ENCODE measurements around the gene CARNS1. TPM values are rescaled to one million over a fixed set of nuclear protein-coding genes. Genes with fewer than 3 reads are reported as not detected.

Gene CARNS1
- total and polyA plus RNA-seq, 9 of the 15 experiments (the other 6 are each of a cell fraction or from before 2014, with no cell fraction given): 0.01 to 0.18 (median 0.06) TPM; not detected in 3

DNA sequence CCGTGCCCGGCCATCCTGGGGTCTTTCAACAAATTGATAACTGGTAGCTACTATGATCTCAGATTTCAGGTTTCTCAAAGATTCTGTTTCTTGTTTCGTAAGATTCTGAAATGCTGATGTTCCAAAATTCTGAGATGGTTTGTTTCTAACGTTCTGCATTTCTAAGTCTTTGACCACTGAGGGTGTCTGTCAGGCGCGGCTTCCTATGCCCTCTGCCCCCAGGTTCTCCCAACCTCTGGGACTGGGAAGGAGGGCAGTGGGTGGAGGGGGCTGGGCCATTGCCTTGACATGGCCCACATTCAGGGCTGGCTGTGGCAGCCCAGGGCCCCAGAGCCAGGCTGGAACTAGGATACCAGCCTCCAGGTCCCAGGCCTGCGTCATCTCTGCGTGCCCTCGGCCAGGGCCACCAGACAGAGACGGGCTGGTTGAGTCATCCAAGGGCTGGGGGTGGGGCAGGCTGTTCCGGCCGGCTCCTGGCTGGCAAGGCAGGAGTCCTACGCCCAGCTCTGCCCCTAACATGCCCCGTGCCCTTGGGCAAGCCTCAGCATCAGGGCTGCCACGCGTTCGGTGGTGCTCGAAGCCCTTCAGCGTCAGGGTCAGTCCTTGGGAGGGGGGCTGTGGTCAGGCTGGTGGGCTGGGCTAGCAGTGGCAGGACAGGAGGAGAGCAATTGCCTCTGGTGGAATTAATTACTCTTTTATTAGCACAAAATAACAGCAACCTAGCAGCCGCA, 48.4 kb downstream of the CARNS1 start (continued):
- TF ChIP-seq, protein P1, sequence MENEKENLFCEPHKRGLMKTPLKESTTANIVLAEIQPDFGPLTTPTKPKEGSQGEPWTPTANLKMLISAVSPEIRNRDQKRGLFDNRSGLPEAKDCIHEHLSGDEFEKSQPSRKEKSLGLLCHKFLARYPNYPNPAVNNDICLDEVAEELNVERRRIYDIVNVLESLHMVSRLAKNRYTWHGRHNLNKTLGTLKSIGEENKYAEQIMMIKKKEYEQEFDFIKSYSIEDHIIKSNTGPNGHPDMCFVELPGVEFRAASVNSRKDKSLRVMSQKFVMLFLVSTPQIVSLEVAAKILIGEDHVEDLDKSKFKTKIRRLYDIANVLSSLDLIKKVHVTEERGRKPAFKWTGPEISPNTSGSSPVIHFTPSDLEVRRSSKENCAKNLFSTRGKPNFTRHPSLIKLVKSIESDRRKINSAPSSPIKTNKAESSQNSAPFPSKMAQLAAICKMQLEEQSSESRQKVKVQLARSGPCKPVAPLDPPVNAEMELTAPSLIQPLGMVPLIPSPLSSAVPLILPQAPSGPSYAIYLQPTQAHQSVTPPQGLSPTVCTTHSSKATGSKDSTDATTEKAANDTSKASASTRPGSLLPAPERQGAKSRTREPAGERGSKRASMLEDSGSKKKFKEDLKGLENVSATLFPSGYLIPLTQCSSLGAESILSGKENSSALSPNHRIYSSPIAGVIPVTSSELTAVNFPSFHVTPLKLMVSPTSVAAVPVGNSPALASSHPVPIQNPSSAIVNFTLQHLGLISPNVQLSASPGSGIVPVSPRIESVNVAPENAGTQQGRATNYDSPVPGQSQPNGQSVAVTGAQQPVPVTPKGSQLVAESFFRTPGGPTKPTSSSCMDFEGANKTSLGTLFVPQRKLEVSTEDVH (IDR thresholded peaks at IDR 0.05; ENCODE audit: low read depth, partially characterized antibody): no peak
- TF ChIP-seq SMARCA4 (IDR thresholded peaks at IDR 0.05): 0 out of 2 replicates have a peak, but pooled peaks have one; percentile 42
- no peak for TF ChIP-seq ZNF586 (CRISPR knock-in tag; conservative IDR thresholded peaks at IDR 0.05)
- TF ChIP-seq, protein P2, sequence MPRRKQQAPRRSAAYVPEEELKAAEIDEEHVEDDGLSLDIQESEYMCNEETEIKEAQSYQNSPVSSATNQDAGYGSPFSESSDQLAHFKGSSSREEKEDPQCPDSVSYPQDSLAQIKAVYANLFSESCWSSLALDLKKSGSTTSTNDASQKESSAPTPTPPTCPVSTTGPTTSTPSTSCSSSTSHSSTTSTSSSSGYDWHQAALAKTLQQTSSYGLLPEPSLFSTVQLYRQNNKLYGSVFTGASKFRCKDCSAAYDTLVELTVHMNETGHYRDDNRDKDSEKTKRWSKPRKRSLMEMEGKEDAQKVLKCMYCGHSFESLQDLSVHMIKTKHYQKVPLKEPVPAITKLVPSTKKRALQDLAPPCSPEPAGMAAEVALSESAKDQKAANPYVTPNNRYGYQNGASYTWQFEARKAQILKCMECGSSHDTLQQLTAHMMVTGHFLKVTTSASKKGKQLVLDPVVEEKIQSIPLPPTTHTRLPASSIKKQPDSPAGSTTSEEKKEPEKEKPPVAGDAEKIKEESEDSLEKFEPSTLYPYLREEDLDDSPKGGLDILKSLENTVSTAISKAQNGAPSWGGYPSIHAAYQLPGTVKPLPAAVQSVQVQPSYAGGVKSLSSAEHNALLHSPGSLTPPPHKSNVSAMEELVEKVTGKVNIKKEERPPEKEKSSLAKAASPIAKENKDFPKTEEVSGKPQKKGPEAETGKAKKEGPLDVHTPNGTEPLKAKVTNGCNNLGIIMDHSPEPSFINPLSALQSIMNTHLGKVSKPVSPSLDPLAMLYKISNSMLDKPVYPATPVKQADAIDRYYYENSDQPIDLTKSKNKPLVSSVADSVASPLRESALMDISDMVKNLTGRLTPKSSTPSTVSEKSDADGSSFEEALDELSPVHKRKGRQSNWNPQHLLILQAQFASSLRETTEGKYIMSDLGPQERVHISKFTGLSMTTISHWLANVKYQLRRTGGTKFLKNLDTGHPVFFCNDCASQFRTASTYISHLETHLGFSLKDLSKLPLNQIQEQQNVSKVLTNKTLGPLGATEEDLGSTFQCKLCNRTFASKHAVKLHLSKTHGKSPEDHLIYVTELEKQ (CRISPR knock-in tag; IDR thresholded peaks at IDR 0.05): no peak
- TF ChIP-seq, protein P3, sequence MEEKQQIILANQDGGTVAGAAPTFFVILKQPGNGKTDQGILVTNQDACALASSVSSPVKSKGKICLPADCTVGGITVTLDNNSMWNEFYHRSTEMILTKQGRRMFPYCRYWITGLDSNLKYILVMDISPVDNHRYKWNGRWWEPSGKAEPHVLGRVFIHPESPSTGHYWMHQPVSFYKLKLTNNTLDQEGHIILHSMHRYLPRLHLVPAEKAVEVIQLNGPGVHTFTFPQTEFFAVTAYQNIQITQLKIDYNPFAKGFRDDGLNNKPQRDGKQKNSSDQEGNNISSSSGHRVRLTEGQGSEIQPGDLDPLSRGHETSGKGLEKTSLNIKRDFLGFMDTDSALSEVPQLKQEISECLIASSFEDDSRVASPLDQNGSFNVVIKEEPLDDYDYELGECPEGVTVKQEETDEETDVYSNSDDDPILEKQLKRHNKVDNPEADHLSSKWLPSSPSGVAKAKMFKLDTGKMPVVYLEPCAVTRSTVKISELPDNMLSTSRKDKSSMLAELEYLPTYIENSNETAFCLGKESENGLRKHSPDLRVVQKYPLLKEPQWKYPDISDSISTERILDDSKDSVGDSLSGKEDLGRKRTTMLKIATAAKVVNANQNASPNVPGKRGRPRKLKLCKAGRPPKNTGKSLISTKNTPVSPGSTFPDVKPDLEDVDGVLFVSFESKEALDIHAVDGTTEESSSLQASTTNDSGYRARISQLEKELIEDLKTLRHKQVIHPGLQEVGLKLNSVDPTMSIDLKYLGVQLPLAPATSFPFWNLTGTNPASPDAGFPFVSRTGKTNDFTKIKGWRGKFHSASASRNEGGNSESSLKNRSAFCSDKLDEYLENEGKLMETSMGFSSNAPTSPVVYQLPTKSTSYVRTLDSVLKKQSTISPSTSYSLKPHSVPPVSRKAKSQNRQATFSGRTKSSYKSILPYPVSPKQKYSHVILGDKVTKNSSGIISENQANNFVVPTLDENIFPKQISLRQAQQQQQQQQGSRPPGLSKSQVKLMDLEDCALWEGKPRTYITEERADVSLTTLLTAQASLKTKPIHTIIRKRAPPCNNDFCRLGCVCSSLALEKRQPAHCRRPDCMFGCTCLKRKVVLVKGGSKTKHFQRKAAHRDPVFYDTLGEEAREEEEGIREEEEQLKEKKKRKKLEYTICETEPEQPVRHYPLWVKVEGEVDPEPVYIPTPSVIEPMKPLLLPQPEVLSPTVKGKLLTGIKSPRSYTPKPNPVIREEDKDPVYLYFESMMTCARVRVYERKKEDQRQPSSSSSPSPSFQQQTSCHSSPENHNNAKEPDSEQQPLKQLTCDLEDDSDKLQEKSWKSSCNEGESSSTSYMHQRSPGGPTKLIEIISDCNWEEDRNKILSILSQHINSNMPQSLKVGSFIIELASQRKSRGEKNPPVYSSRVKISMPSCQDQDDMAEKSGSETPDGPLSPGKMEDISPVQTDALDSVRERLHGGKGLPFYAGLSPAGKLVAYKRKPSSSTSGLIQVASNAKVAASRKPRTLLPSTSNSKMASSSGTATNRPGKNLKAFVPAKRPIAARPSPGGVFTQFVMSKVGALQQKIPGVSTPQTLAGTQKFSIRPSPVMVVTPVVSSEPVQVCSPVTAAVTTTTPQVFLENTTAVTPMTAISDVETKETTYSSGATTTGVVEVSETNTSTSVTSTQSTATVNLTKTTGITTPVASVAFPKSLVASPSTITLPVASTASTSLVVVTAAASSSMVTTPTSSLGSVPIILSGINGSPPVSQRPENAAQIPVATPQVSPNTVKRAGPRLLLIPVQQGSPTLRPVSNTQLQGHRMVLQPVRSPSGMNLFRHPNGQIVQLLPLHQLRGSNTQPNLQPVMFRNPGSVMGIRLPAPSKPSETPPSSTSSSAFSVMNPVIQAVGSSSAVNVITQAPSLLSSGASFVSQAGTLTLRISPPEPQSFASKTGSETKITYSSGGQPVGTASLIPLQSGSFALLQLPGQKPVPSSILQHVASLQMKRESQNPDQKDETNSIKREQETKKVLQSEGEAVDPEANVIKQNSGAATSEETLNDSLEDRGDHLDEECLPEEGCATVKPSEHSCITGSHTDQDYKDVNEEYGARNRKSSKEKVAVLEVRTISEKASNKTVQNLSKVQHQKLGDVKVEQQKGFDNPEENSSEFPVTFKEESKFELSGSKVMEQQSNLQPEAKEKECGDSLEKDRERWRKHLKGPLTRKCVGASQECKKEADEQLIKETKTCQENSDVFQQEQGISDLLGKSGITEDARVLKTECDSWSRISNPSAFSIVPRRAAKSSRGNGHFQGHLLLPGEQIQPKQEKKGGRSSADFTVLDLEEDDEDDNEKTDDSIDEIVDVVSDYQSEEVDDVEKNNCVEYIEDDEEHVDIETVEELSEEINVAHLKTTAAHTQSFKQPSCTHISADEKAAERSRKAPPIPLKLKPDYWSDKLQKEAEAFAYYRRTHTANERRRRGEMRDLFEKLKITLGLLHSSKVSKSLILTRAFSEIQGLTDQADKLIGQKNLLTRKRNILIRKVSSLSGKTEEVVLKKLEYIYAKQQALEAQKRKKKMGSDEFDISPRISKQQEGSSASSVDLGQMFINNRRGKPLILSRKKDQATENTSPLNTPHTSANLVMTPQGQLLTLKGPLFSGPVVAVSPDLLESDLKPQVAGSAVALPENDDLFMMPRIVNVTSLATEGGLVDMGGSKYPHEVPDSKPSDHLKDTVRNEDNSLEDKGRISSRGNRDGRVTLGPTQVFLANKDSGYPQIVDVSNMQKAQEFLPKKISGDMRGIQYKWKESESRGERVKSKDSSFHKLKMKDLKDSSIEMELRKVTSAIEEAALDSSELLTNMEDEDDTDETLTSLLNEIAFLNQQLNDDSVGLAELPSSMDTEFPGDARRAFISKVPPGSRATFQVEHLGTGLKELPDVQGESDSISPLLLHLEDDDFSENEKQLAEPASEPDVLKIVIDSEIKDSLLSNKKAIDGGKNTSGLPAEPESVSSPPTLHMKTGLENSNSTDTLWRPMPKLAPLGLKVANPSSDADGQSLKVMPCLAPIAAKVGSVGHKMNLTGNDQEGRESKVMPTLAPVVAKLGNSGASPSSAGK (IDR thresholded peaks at IDR 0.05): peak; percentile 87
- peak; percentile 81 for TF ChIP-seq MYNN (IDR thresholded peaks at IDR 0.05)
- TF ChIP-seq MYNN (CRISPR knock-in tag; IDR thresholded peaks at IDR 0.05): no peak
- peak; percentile 72; the same call in 1 of the 2 replicates for TF ChIP-seq ELF4 (CRISPR knock-in tag; IDR thresholded peaks at IDR 0.05)
- TF ChIP-seq E2F3 (CRISPR knock-in tag; IDR thresholded peaks at IDR 0.05): peak; percentile 29; the same call in 1 of the 2 replicates
- TF ChIP-seq ETV5 (CRISPR knock-in tag; IDR thresholded peaks at IDR 0.05; ENCODE audit: low read depth): peak; percentile 66

Data from K562 (cell line).